Trophoblast cell (in vitro differentiated cells and primary cell): ENCODE measurements around the gene EXO1.

Source experiments
- DNase-seq, 2 donors: peaks; one replicate each; pipeline ENCODE4 v3.0.0-alpha.2; 2016
- H2AFZ ChIP-seq: 2 replicates; pipeline ENCODE4 v1.6.1; 2013; ENCODE audit warnings: low read length, moderate library complexity, mild to moderate bottlenecking; ENCODE audit not compliant: insufficient read depth, poor library complexity
- H2AK5ac ChIP-seq: 2 replicates; pipeline ENCODE4 v1.6.1; 2013; ENCODE audit warnings: mild to moderate bottlenecking, low read length
- H2BK120ac ChIP-seq: 2 replicates; pipeline ENCODE4 v1.6.1; 2013; ENCODE audit warnings: low read length, mild to moderate bottlenecking, moderate library complexity; ENCODE audit not compliant: insufficient read depth, poor library complexity
- H2BK12ac ChIP-seq: 2 replicates; pipeline ENCODE4 v1.6.1; 2013; ENCODE audit warnings: mild to moderate bottlenecking, low read length, moderate library complexity
- H2BK5ac ChIP-seq: 2 replicates; pipeline ENCODE4 v1.6.1; 2013; ENCODE audit warnings: low read length, low read depth, moderate library complexity, mild to moderate bottlenecking; ENCODE audit not compliant: poor library complexity
- H3K14ac ChIP-seq: 2 replicates; pipeline ENCODE4 v1.6.1; 2013; ENCODE audit warnings: mild to moderate bottlenecking, low read length
- H3K18ac ChIP-seq: 2 replicates; pipeline ENCODE4 v1.6.1; 2013; ENCODE audit warnings: mild to moderate bottlenecking, low read length
- H3K23ac ChIP-seq: 2 replicates; pipeline ENCODE4 v1.6.1; 2013; ENCODE audit warnings: low read length
- H3K27ac ChIP-seq: 2 replicates; pipeline ENCODE4 v1.5.1; 2013; ENCODE audit warnings: low read depth, mild to moderate bottlenecking, inconsistent platforms, low read length, moderate library complexity
- H3K27me3 ChIP-seq: 2 replicates; pipeline ENCODE4 v1.6.1; 2013; ENCODE audit warnings: inconsistent platforms, mild to moderate bottlenecking, low read length, moderate library complexity; ENCODE audit not compliant: insufficient read depth
- H3K36me3 ChIP-seq, 2 experiments: 1 replicate in 1 of 2; 2 replicates in 1 of 2; pipeline ENCODE4 v1.6.1; 2013; ENCODE audit warnings: low read length in 2 of 2, mild to moderate bottlenecking in 2 of 2, moderate library complexity in 1 of 2; ENCODE audit not compliant: insufficient read depth in 2 of 2, control insufficient read depth in 1 of 2
- H3K4ac ChIP-seq: 2 replicates; pipeline ENCODE4 v1.6.1; 2013; ENCODE audit warnings: low read depth, mild to moderate bottlenecking, low read length, moderate library complexity
- H3K4me1 ChIP-seq, 2 experiments: 1 replicate in 1 of 2; 2 replicates in 1 of 2; pipeline ENCODE4 v1.6.1; 2013; ENCODE audit warnings: low read length in 2 of 2, mild to moderate bottlenecking in 2 of 2, moderate library complexity in 1 of 2; ENCODE audit not compliant: insufficient read depth in 2 of 2, control insufficient read depth in 1 of 2
- H3K4me2 ChIP-seq: 2 replicates; pipeline ENCODE4 v1.6.1; 2013; ENCODE audit warnings: inconsistent platforms, mild to moderate bottlenecking, low read length, moderate library complexity
- H3K4me3 ChIP-seq: 2 replicates; pipeline ENCODE4 v1.5.1; 2013; ENCODE audit warnings: mild to moderate bottlenecking, low read depth, low read length, inconsistent platforms
- H3K79me1 ChIP-seq: one replicate; pipeline ENCODE4 v1.6.1; 2013; ENCODE audit warnings: low read length
- H3K79me2 ChIP-seq: 2 replicates; pipeline ENCODE4 v1.6.1; 2013; ENCODE audit warnings: low read length, mild to moderate bottlenecking; ENCODE audit not compliant: control insufficient read depth, insufficient read depth, poor library complexity
- H3K9ac ChIP-seq: 2 replicates; pipeline ENCODE4 v1.6.1; 2013; ENCODE audit warnings: mild to moderate bottlenecking, low read length
- H3K9me3 ChIP-seq: 2 replicates; pipeline ENCODE4 v1.6.1; 2013; ENCODE audit warnings: low read depth, mild to moderate bottlenecking, control low read depth, inconsistent platforms, low read length; ENCODE audit not compliant: insufficient read depth
- H4K12ac ChIP-seq: 2 replicates; pipeline ENCODE4 v1.6.1; 2013; ENCODE audit warnings: low read depth, mild to moderate bottlenecking, low read length, moderate library complexity
- H4K8ac ChIP-seq: 2 replicates; pipeline ENCODE4 v1.6.1; 2013; ENCODE audit warnings: low read depth, mild to moderate bottlenecking, low read length, moderate library complexity
- H4K91ac ChIP-seq: one replicate; pipeline ENCODE4 v1.6.1; 2013; ENCODE audit warnings: low read depth, mild to moderate bottlenecking, low read length, moderate library complexity
- WGBS: extraction: QIAGEN DNeasy Blood & Tissue Kit; methylation state at CpG from one replicate; pipeline ENCODE4 v1.1.7; 2013; ENCODE audit warnings: missing lambda C conversion rate; ENCODE audit not compliant: insufficient read length, insufficient coverage; ENCODE audit errors: extremely low coverage; 5-methylcytosine and 5-hydroxymethylcytosine counted together

EXO1 gene

GRCh38 chr1:241934201-241934848, 86.3 kb downstream of the EXO1 start:
- Histone ChIP-seq H3K18ac (no peak overlapping the region), H3K27ac (no peak overlapping the region), H3K4me2 (no peak overlapping the region), H3K9ac (no peak overlapping the region), H4K12ac (no peak overlapping the region), H3K4ac (no peak overlapping the region), H3K79me2 (no peaks in the 10 kb centered on the region), H3K9me3 (no peaks in the 10 kb centered on the region), H3K36me3 (no peaks in the 10 kb centered on the region), H2BK12ac (no peak overlapping the region), H3K79me1 (no peaks in the 10 kb centered on the region), H2AFZ (no peak overlapping the region), H3K4me3 (no peak overlapping the region), H2BK5ac (no peak overlapping the region), H3K14ac (no peak overlapping the region), H2BK120ac (no peak overlapping the region), H2AK5ac (no peak overlapping the region), H4K8ac (no peak overlapping the region), H3K23ac (no peak overlapping the region), H4K91ac (no peak overlapping the region), H3K4me1 (peaks cover 3 to 5% of the 10 kb centered on the region in 2 experiments), H3K27me3 (no peaks in the 10 kb centered on the region)
- peak in 1 of 2 donors; percentile 38 for DNase-seq
- WGBS, result no CpG with 5 or more reads among the region's 12 CpGs

GRCh38 chr1:241934866-241935265, 86.9 kb downstream of the EXO1 start:
- no peaks in the 10 kb centered on the region for H3K9me3 ChIP-seq
- no peak overlapping the region for H3K4ac ChIP-seq
- no peak overlapping the region for H2AK5ac ChIP-seq
- H3K4me3 ChIP-seq, result no peak overlapping the region
- H3K9ac ChIP-seq, result no peak overlapping the region
- H3K18ac ChIP-seq, result no peak overlapping the region
- WGBS, result no CpG with 5 or more reads among the region's 7 CpGs
- no peak for DNase-seq
- H4K91ac ChIP-seq, result no peak overlapping the region
- no peak overlapping the region for H3K14ac ChIP-seq
- H3K4me1 ChIP-seq, result peaks cover 3 to 5% of the 10 kb centered on the region in 2 experiments
- H2BK5ac ChIP-seq, result no peak overlapping the region
- no peak overlapping the region for H2AFZ ChIP-seq
- H3K27me3 ChIP-seq, result no peaks in the 10 kb centered on the region
- no peak overlapping the region for H2BK12ac ChIP-seq
- H3K23ac ChIP-seq, result no peak overlapping the region
- no peaks in the 10 kb centered on the region for H3K79me1 ChIP-seq
- no peaks in the 10 kb centered on the region for H3K79me2 ChIP-seq
- H4K12ac ChIP-seq, result no peak overlapping the region
- no peak overlapping the region for H4K8ac ChIP-seq
- H2BK120ac ChIP-seq, result no peak overlapping the region
- no peak overlapping the region for H3K4me2 ChIP-seq
- H3K36me3 ChIP-seq, result no peaks in the 10 kb centered on the region
- no peak overlapping the region for H3K27ac ChIP-seq
